ENCODE data around the gene NXPE4.
"Not testable (repeated sequence)": the region's sequence is repeated elsewhere in the genome, so short reads cannot be mapped to it uniquely, and the experiment has no call there.

NXPE4 gene

DNA sequence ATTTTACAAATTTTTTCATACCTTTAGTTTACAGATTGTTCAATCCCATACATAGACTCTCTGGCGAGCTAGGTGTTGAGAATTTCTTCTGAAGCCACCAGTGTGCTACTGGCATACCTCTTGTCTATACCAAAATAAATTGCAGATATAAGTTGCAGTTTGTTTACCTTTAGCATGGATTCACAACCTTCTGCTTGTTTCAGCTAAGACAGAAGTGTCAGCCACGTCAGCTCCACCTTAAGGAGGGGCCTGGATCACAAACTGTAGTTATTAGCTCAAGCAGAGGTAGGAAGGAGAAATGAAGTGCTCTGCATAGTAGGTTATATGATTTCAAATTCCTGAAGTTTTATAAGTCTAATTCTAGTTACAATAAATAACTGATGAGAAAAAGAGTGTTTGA lies at the start of gene NXPE4:
NXPE4 (minus strand) TSS at position 216 of the 400 bp plus-strand sequence. CDS start 1,027 bp downstream, outside the sequence.
- no peak within 1 kb of the TSS for H3K4me3 ChIP-seq (ENCODE audit: control insufficient read depth, low read depth, low read length)
- DNase-seq (ENCODE audit: low read depth): no peak
- no peak for TF ChIP-seq CTCF (IDR thresholded peaks at IDR 0.05; ENCODE audit: control insufficient read depth, insufficient read depth, low read depth, low read length, missing control alignments)

DNA sequence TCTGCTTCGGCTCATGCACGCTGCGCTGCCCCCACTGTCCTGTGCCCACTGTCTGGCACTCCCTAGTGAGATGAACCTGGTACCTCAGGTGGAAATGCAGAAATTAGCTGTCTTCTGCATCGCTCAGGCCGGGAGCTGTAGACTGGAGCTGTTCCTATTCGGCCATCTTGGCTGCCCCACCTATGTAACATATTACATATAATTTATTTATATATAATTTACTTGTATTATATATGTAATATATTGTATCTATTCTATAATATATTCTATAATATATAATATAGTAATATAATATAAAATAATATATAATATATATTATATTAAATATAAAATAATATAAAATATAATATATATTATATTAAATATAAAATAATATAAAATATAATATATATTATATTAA lies 43.9 kb upstream of the NXPE4 start:
- H3K4me3 ChIP-seq (ENCODE audit: control insufficient read depth, low read depth, low read length); DNase-seq (ENCODE audit: low read depth): not testable (repeated sequence)

- DNase-seq (ENCODE audit: low read depth); H3K4me3 ChIP-seq (ENCODE audit: control insufficient read depth, low read depth, low read length): not testable (repeated sequence)
These were observed 35.9 kb upstream of the NXPE4 start for GRCh38 chr11:114631445-114631965.

- no peak for TF ChIP-seq CTCF (IDR thresholded peaks at IDR 0.05; ENCODE audit: control insufficient read depth, insufficient read depth, low read depth, low read length, missing control alignments)
- no peak overlapping the region for H3K4me3 ChIP-seq (ENCODE audit: control insufficient read depth, low read depth, low read length)
- DNase-seq (ENCODE audit: low read depth): no peak
These were observed 29.7 kb upstream of the NXPE4 start for GRCh38 chr11:114625294-114625693.

- no peak for DNase-seq (ENCODE audit: low read depth)
- no peak for TF ChIP-seq CTCF (IDR thresholded peaks at IDR 0.05; ENCODE audit: control insufficient read depth, insufficient read depth, low read depth, low read length, missing control alignments)
- no peak overlapping the region for H3K4me3 ChIP-seq (ENCODE audit: control insufficient read depth, low read depth, low read length)
These were observed 29.0 kb upstream of the NXPE4 start for GRCh38 chr11:114624455-114625207.

DNA sequence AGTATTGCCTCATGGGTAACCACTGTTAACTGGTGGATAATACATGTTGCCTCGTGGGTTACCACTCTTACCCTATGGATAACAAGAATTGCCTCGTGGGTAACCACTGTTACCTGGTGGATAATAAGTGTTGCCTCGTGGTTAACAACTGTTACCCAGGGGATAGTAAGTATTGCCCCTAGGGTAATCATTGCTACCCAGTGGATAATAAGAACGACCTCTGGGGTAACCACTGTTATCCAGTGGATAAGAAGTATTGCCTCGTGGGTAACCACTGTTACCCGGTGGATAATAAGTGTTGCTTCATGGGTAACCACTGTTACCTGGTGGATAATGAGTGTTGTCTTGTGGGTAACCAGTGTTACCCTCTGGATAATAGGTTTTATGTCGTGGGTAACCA lies 28.1 kb upstream of the NXPE4 start:
- no peak for TF ChIP-seq CTCF (IDR thresholded peaks at IDR 0.05; ENCODE audit: control insufficient read depth, insufficient read depth, low read depth, low read length, missing control alignments)
- H3K4me3 ChIP-seq (ENCODE audit: control insufficient read depth, low read depth, low read length): no peak overlapping the region
- no peak for DNase-seq (ENCODE audit: low read depth)

GRCh38 chr11:114622858-114623257 lies 27.3 kb upstream of the NXPE4 start:
- no peak overlapping the region for H3K4me3 ChIP-seq (ENCODE audit: control insufficient read depth, low read depth, low read length)
- TF ChIP-seq CTCF (IDR thresholded peaks at IDR 0.05; ENCODE audit: control insufficient read depth, insufficient read depth, low read depth, low read length, missing control alignments): no peak
- no peak for DNase-seq (ENCODE audit: low read depth)
